ENCODE results near the gene NUB1. TPM values are rescaled to one million over a fixed set of nuclear protein-coding genes. Genes with fewer than 3 reads are reported as not detected.
A peak's percentile ranks its signal among the peaks of the same experiment; 100 is the strongest.

NUB1 gene
- total RNA-seq, 4 donors from 2014 or later: 50.5 to 60.3 (median 54.8) TPM

GRCh38 chr7:151420144-151420543 is 78.5 kb downstream of the NUB1 start:
- no peak overlapping the region for H3K27ac ChIP-seq

GRCh38 chr7:151422212-151422611 is 80.6 kb downstream of the NUB1 start:
- WGBS, 2 donors (ENCODE audit: low coverage in 1 of 2): 73 to 78% methylated on average over 5 of the region's 5 CpGs
- no peak for ATAC-seq
- TF ChIP-seq POLR2AphosphoS5 (IDR thresholded peaks at IDR 0.05): no peak
- no peak for TF ChIP-seq CTCF (IDR thresholded peaks at IDR 0.05)
- no peak for TF ChIP-seq EP300 (IDR thresholded peaks at IDR 0.05)
- no peak for TF ChIP-seq POLR2A (IDR thresholded peaks at IDR 0.05)
- H3K27ac ChIP-seq: no peak overlapping the region
- H3K4me1 ChIP-seq: peaks cover 0 to 18% (median 0%) of the 10 kb centered on the region in 3 donors
- H3K27me3 ChIP-seq: no peaks in the 10 kb centered on the region
- H3K36me3 ChIP-seq: no peaks in the 10 kb centered on the region
- peaks cover 0 to 25% (median 0%) of the 10 kb centered on the region in 3 donors for H3K9me3 ChIP-seq
- no peak overlapping the region for H3K4me3 ChIP-seq

More at GRCh38 chr7:151420144-151420543, 78.5 kb downstream of the NUB1 start:
- Histone ChIP-seq H3K36me3 (no peaks in the 10 kb centered on the region), H3K4me1 (no peaks in the 10 kb centered on the region), H3K27me3 (peaks cover 6% of the 10 kb centered on the region), H3K4me3 (no peak overlapping the region), H3K9me3 (peaks cover 0 to 25% (median 0%) of the 10 kb centered on the region in 3 donors)
- WGBS, 2 donors (ENCODE audit: low coverage in 1 of 2): 89 to 90% methylated on average over 3 to 5 of the region's 5 CpGs
- no peak for ATAC-seq
- TF ChIP-seq POLR2A (IDR thresholded peaks at IDR 0.05): no peak
- TF ChIP-seq EP300 (IDR thresholded peaks at IDR 0.05): no peak
- no peak for TF ChIP-seq POLR2AphosphoS5 (IDR thresholded peaks at IDR 0.05)
- TF ChIP-seq CTCF (IDR thresholded peaks at IDR 0.05): no peak

GRCh38 chr7:151423226-151423625 is 81.6 kb downstream of the NUB1 start:
- TF ChIP-seq EP300 (IDR thresholded peaks at IDR 0.05): no peak
- no peak for TF ChIP-seq POLR2A (IDR thresholded peaks at IDR 0.05)
- TF ChIP-seq CTCF (IDR thresholded peaks at IDR 0.05): no peak
- no peak for TF ChIP-seq POLR2AphosphoS5 (IDR thresholded peaks at IDR 0.05)
- ATAC-seq: no peak
- no peaks in the 10 kb centered on the region for H3K27me3 ChIP-seq
- no peak overlapping the region for H3K27ac ChIP-seq
- WGBS, 2 donors (ENCODE audit: low coverage in 1 of 2): 70 to 73% methylated on average over 5 to 7 of the region's 7 CpGs
- peaks cover 0 to 23% (median 0%) of the 10 kb centered on the region in 3 donors for H3K4me1 ChIP-seq
- no peak overlapping the region for H3K4me3 ChIP-seq
- no peaks in the 10 kb centered on the region for H3K36me3 ChIP-seq
- peaks cover 0 to 25% (median 0%) of the 10 kb centered on the region in 3 donors for H3K9me3 ChIP-seq

GRCh38 chr7:151423936-151424335 is 82.3 kb downstream of the NUB1 start:
- H3K27ac ChIP-seq: no peak overlapping the region
- no peak overlapping the region for H3K4me3 ChIP-seq
- no peaks in the 10 kb centered on the region for H3K36me3 ChIP-seq

More at GRCh38 chr7:151423936-151424335, 82.3 kb downstream of the NUB1 start:
- ATAC-seq: peak; percentile 14
- no peak for TF ChIP-seq POLR2A (IDR thresholded peaks at IDR 0.05)
- no peak for TF ChIP-seq EP300 (IDR thresholded peaks at IDR 0.05)
- no peak for TF ChIP-seq CTCF (IDR thresholded peaks at IDR 0.05)
- TF ChIP-seq POLR2AphosphoS5 (IDR thresholded peaks at IDR 0.05): no peak
- WGBS, 2 donors (ENCODE audit: low coverage in 1 of 2): 90 to 100% methylated on average over 1 to 5 of the region's 5 CpGs
- Histone ChIP-seq H3K27me3 (no peaks in the 10 kb centered on the region), H3K4me1 (peaks cover 0 to 30% (median 0%) of the 10 kb centered on the region in 3 donors), H3K9me3 (peaks cover 0 to 25% (median 0%) of the 10 kb centered on the region in 3 donors)
